ENCODE measurements around the gene ZNG1B.
"Not testable (repeated sequence)": the region's sequence is repeated elsewhere in the genome, so short reads cannot be mapped to it uniquely, and the experiment has no call there.

Gene ZNG1B

GRCh38 chr2:113496527-113496926 lies 59.0 kb downstream of the ZNG1B start:
- not testable (repeated sequence) for H3K9me3 ChIP-seq (ENCODE audit: control insufficient read depth, low read depth, low read length); H3K9ac ChIP-seq (ENCODE audit: low read length); H3K4me1 ChIP-seq (ENCODE audit: control insufficient read depth, low read depth, low read length); H3K4me3 ChIP-seq (ENCODE audit: low read length); H3K36me3 ChIP-seq (ENCODE audit: control insufficient read depth, low read depth, low read length); H3K27ac ChIP-seq (ENCODE audit: low read length)
- peaks cover 47% of the 10 kb centered on the region for H3K27me3 ChIP-seq (ENCODE audit: control insufficient read depth, insufficient read depth, low read length)

- H3K4me1 ChIP-seq (ENCODE audit: control insufficient read depth, low read depth, low read length): not testable (repeated sequence)
Observed at GRCh38 chr2:113498365-113498764, 60.9 kb downstream of the ZNG1B start, which contains the start of gene FOXD4L1. Gene FOXD4L1 (plus strand): TSS chr2:113498665. CDS start chr2:113499257, 592 bp downstream.

GRCh38 chr2:113499019-113499885 lies 61.8 kb downstream of the ZNG1B start:
- not testable (repeated sequence) for H3K4me1 ChIP-seq (ENCODE audit: control insufficient read depth, low read depth, low read length); H3K4me3 ChIP-seq (ENCODE audit: low read length); H3K27ac ChIP-seq (ENCODE audit: low read length); H3K9ac ChIP-seq (ENCODE audit: low read length); H3K36me3 ChIP-seq (ENCODE audit: control insufficient read depth, low read depth, low read length); H3K9me3 ChIP-seq (ENCODE audit: control insufficient read depth, low read depth, low read length)
- peaks cover 74% of the 10 kb centered on the region for H3K27me3 ChIP-seq (ENCODE audit: control insufficient read depth, insufficient read depth, low read length)

More at GRCh38 chr2:113498365-113498764, 60.9 kb downstream of the ZNG1B start, which contains the start of gene FOXD4L1:
- not testable (repeated sequence) for H3K9me3 ChIP-seq (ENCODE audit: control insufficient read depth, low read depth, low read length); H3K9ac ChIP-seq (ENCODE audit: low read length); H3K27ac ChIP-seq (ENCODE audit: low read length); H3K4me3 ChIP-seq (ENCODE audit: low read length); H3K36me3 ChIP-seq (ENCODE audit: control insufficient read depth, low read depth, low read length)
- peaks cover 65% of the 10 kb centered on the region for H3K27me3 ChIP-seq (ENCODE audit: control insufficient read depth, insufficient read depth, low read length)

- peaks cover 80% of the 10 kb centered on the region for H3K27me3 ChIP-seq (ENCODE audit: control insufficient read depth, insufficient read depth, low read length)
- H3K27ac ChIP-seq (ENCODE audit: low read length); H3K36me3 ChIP-seq (ENCODE audit: control insufficient read depth, low read depth, low read length); H3K9me3 ChIP-seq (ENCODE audit: control insufficient read depth, low read depth, low read length); H3K9ac ChIP-seq (ENCODE audit: low read length); H3K4me3 ChIP-seq (ENCODE audit: low read length); H3K4me1 ChIP-seq (ENCODE audit: control insufficient read depth, low read depth, low read length): not testable (repeated sequence)
Observed at GRCh38 chr2:113499886-113500722, 62.6 kb downstream of the ZNG1B start.

- not testable (repeated sequence) for H3K27ac ChIP-seq (ENCODE audit: low read length); H3K4me3 ChIP-seq (ENCODE audit: low read length); H3K9ac ChIP-seq (ENCODE audit: low read length); H3K36me3 ChIP-seq (ENCODE audit: control insufficient read depth, low read depth, low read length); H3K4me1 ChIP-seq (ENCODE audit: control insufficient read depth, low read depth, low read length); H3K9me3 ChIP-seq (ENCODE audit: control insufficient read depth, low read depth, low read length)
- peaks cover 86% of the 10 kb centered on the region for H3K27me3 ChIP-seq (ENCODE audit: control insufficient read depth, insufficient read depth, low read length)
Observed at GRCh38 chr2:113500723-113501038, 63.2 kb downstream of the ZNG1B start.

- Histone ChIP-seq H3K27me3 (ENCODE audit: control insufficient read depth, insufficient read depth, low read length) (peaks cover 91% of the 10 kb centered on the region), H3K4me3 (ENCODE audit: low read length) (peak overlapping the region; percentile 35)
- not testable (repeated sequence) for H3K9ac ChIP-seq (ENCODE audit: low read length); H3K36me3 ChIP-seq (ENCODE audit: control insufficient read depth, low read depth, low read length); H3K9me3 ChIP-seq (ENCODE audit: control insufficient read depth, low read depth, low read length); H3K4me1 ChIP-seq (ENCODE audit: control insufficient read depth, low read depth, low read length); H3K27ac ChIP-seq (ENCODE audit: low read length)
Observed at GRCh38 chr2:113502216-113503093, 65.0 kb downstream of the ZNG1B start.

- not testable (repeated sequence) for H3K4me1 ChIP-seq (ENCODE audit: control insufficient read depth, low read depth, low read length); H3K9me3 ChIP-seq (ENCODE audit: control insufficient read depth, low read depth, low read length); H3K36me3 ChIP-seq (ENCODE audit: control insufficient read depth, low read depth, low read length); H3K27ac ChIP-seq (ENCODE audit: low read length); H3K9ac ChIP-seq (ENCODE audit: low read length)
- peaks cover 92% of the 10 kb centered on the region for H3K27me3 ChIP-seq (ENCODE audit: control insufficient read depth, insufficient read depth, low read length)
- H3K4me3 ChIP-seq (ENCODE audit: low read length): peak overlapping the region; percentile 35
Observed at GRCh38 chr2:113503094-113504042, 65.9 kb downstream of the ZNG1B start.

GRCh38 chr2:113504081-113504480 lies 66.6 kb downstream of the ZNG1B start:
- H3K9ac ChIP-seq (ENCODE audit: low read length); H3K36me3 ChIP-seq (ENCODE audit: control insufficient read depth, low read depth, low read length); H3K4me1 ChIP-seq (ENCODE audit: control insufficient read depth, low read depth, low read length); H3K4me3 ChIP-seq (ENCODE audit: low read length); H3K27ac ChIP-seq (ENCODE audit: low read length); H3K9me3 ChIP-seq (ENCODE audit: control insufficient read depth, low read depth, low read length): not testable (repeated sequence)
- H3K27me3 ChIP-seq (ENCODE audit: control insufficient read depth, insufficient read depth, low read length): peaks cover 92% of the 10 kb centered on the region

GRCh38 chr2:113507394-113508140 lies 70.1 kb downstream of the ZNG1B start:
- not testable (repeated sequence) for H3K9ac ChIP-seq (ENCODE audit: low read length); H3K36me3 ChIP-seq (ENCODE audit: control insufficient read depth, low read depth, low read length); H3K9me3 ChIP-seq (ENCODE audit: control insufficient read depth, low read depth, low read length); H3K27ac ChIP-seq (ENCODE audit: low read length); H3K4me1 ChIP-seq (ENCODE audit: control insufficient read depth, low read depth, low read length); H3K4me3 ChIP-seq (ENCODE audit: low read length)
- H3K27me3 ChIP-seq (ENCODE audit: control insufficient read depth, insufficient read depth, low read length): peaks cover 68% of the 10 kb centered on the region

GRCh38 chr2:113508187-113508586 lies 70.7 kb downstream of the ZNG1B start:
- H3K27ac ChIP-seq (ENCODE audit: low read length); H3K9ac ChIP-seq (ENCODE audit: low read length); H3K4me3 ChIP-seq (ENCODE audit: low read length); H3K9me3 ChIP-seq (ENCODE audit: control insufficient read depth, low read depth, low read length); H3K36me3 ChIP-seq (ENCODE audit: control insufficient read depth, low read depth, low read length); H3K4me1 ChIP-seq (ENCODE audit: control insufficient read depth, low read depth, low read length): not testable (repeated sequence)
- peaks cover 62% of the 10 kb centered on the region for H3K27me3 ChIP-seq (ENCODE audit: control insufficient read depth, insufficient read depth, low read length)
